HG03175 (cell line): ENCODE measurements around the gene CTTNBP2.

Experiments used
- ATAC-seq: cut with Tn5 transposase; IDR thresholded peaks from one replicate; pipeline ENCODE4 v1.9.1; 2021; ENCODE audit warnings: mild to moderate bottlenecking, moderate library complexity; ENCODE audit not compliant: unreplicated experiment

CTTNBP2 gene

DNA sequence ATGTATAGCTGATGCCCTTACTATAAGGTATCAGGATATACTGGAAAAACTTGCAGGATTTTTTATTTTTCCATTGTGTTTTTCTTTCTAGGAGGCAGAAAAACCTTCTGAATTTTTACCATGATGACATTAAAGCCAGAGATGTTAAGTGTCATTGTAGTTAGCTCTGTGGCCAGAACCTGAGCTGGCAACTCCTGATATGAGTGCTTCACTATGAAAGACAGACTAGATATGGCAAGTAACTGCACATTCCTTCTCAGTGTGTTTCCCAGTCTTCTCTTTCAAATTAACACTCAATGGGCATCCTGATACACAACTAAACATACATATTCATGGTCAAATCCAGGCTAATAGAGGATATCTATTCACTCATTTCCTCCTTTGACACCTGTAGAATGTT, 166.2 kb downstream of the CTTNBP2 start:
- no peak for ATAC-seq

DNA sequence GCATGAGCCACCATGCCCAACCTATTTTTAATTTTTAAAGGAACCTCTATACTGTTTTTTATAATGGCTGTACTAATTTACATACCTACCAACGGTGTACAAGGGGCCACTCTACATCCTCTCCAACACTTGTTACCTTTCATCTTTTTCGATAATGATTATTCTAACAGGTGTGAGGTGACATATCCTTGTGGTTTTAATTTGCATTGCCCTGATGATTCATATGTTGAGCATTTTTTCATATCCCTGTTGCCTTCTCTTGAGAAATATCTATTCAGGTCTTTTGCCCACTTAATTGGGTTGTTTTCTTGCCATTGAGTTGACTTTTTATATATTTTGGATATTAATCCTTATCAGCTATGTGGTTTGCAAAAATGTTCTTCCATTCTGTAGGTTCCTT, 167.0 kb downstream of the CTTNBP2 start:
- ATAC-seq, result no peak

GRCh38 chr7:117705630-117706029, 167.6 kb downstream of the CTTNBP2 start:
- no peak for ATAC-seq

GRCh38 chr7:117704063-117704462, 169.2 kb downstream of the CTTNBP2 start:
- no peak for ATAC-seq

DNA sequence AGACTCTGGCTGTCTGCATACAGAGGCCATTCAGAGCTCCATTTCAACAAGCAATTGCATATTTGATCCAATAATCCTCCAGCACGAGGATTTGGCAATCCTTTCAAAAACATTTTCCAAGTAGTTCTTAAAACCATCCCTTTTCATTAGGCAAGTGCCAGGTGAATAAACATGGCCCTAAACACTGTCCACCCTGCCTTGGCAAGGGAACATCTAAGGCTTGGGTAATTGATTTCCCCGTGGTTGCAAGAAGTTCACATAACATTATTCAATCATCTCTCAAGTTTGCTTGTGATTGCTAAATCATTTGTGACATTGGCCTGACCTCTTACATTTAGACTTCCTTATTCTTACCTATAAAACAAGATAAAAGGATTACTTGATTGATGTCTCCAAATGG, 175.2 kb downstream of the CTTNBP2 start:
- no peak for ATAC-seq

DNA sequence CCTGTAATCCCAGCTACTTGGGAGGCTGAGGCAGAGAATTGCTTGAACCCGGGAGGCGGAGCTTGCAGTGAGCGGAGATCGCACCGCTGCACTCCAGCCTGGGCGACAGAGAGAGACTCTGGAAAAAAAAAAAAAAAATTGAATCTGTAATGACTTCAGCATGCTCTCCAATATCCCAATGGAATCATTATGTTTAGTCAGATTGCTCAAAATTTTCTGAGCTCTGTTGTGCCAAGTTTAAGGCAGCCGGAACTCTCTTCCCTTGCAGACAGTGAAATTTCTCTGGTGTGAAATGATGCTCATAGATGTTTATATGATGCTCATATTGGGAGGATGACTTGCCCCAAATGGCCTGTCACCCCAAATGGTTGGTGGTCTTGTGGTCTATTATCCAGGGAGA, 180.9 kb downstream of the CTTNBP2 start:
- no peak for ATAC-seq

DNA sequence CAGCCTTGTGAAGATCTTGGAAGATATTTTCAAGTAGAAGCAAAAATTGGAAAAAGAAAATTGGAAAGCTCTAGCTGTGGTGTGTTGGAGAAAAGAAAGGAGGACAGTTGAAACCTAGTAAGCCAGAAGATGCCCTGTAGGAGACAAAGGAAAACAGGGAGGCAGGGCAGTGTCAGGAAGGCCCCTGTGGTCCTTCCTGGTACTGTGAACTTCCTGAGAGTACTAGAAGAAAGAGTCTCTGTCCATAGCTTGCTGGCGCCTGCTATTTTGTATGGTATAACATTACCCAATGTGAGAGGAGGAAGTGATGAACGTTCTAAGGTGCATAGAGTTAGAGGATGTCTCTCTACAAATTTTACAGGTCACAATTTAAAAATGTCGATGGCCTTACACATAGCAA, 183.1 kb downstream of the CTTNBP2 start:
- no peak for ATAC-seq

DNA sequence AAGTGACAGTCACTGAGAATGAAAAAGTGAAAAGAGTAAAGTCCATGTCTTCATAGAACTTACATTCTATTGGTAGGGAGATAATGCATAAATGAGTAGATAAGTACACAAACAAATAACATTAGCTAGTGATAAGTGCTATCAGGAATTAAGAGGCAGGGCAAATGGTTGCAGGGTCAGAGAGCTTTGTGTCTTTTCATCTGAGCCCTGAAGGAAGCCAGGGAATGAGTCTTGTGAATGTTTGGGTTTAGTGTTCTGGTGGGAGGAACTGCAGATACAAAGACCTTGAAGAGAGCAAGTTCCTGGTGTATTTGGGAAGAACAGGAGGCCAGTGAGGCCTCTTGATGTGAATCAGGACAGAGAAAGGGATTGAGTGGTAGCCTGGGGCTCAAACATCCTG, 183.8 kb downstream of the CTTNBP2 start:
- ATAC-seq, result no peak

DNA sequence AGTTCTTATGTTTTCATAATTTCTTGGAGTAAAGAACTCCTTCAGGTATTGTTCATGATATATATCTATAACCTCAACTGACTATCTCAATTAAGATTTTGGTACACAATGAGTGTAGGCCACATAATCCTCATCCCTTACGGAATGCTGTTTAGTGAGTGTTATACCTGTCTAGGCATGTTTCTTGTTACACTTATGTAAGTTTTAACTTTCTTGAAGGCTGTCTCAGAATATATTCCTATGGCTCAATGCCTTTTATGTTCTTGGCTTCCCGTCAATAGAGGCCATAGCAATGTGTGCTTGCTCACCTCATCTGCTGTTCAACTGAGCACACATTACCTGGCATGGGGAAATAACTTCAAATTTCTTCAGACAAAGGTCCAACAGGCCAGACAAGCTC, 185.1 kb downstream of the CTTNBP2 start:
- ATAC-seq, result no peak

DNA sequence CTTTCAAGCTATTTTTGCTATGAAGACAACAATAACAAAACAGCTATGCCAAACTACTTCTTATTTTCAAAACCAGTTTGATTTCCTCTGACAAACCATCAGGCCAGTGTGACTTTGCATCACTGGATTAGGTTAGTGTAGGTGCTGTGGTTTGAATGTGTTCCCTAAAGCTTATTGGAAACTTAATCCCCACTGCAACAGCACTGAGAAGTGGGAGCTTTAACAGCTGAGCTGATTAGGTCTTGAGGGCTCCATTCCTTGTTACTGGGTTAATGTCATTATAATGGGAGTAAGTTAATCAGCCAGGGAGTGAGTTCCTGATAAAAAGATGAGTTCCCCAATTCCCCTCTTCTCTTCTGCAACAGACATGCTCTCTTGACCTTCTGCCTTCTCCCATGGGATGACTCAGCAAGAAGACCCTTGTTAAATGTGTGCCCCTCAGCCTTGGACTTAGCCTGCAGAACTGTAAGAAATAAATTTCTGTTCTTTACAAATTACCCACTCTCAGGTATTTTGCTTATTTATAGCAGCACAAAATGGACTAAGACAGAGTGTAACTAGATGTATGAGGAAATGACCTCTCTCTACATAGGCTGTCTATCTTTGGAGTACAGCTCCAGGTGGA, 186.8 kb downstream of the CTTNBP2 start:
- ATAC-seq, result no peak

DNA sequence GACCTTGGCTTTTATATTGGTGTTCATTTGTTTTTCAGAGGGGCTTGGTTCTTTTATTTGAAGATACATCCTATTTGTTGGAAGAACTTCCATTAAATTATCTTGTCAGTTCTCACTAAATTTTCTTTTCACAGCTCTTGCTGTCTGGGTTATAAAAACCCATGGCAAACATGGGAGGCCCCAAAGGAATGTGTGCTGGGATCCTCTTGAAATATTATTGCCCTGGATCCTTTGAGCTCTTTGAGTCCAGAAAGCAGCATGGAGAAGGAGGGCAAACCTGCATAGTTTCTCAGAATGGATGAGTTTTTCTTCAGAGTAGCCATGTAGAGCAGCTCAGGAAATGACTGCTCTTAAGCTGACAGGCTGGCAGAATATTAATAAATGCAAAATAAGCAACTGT, 187.4 kb downstream of the CTTNBP2 start:
- ATAC-seq, result no peak

DNA sequence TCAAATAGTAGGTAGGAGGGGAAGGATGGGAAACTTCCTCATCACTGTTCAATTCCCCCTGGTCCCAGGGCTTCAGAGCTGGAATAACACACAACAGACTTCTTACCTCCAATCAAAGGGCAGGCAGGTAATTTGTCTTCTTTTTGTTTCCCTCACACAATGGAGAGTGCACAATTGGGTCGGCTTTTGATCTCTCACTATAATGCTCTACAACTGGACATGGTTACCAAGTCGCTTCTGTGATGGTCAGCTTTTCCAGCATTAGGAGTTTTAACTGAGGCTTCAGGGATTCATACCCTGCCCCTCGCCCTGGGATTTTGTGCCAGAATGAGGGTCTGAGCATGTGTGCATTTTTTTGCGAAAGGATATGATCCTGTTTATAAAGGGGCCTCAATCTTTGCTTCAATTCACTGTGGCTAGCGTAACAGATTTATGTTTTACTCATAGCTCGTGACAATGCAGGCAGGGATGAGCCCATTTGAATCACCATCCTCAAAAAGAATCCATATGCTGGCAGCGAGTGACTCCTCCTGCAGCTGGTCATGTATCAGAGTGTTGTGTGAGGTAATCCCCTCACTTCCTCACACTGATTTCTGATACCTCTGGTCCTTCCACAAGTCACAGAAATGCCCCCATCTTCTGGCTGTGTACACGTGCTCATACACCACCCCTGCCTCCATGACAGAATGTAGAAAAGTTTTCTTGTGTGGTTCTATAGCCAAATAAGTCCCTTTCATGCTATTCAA, 189.6 kb downstream of the CTTNBP2 start:
- no peak for ATAC-seq

DNA sequence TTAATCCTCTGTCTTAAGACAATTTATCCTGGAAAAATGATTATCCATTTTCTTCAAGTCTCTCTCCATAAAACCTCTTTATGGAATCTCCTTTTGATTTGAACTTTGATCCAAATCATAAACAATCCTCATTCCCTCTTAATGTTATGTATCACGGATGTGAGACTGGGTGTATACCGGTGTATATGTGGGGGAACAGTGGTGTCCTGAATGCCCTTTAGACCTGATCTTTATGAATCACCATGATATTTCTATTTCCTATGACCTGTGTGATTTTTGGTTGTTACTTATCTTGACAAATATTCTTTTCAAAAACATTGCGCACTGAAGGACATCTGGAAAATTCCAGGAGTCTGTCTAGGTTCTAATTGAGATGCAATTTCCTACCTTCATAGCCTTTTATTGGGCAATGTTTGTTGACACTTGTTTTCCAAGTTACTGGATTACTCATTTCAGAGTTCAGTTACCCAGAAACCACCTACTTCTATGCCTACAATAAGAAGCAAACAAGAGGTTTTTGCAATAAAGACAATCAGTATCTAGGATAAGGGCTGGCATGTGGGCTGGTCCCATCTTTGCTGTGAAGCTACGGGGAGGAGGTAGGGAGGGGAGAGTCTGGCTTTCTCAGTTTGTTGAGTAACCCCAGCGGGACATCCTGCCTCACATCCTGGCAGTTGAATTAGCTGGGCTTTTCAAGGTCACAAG, 190.4 kb downstream of the CTTNBP2 start:
- ATAC-seq, result no peak

- ATAC-seq, result no peak
These were observed 194.1 kb downstream of the CTTNBP2 start for GRCh38 chr7:117679120-117679519.

- no peak for ATAC-seq
These were observed 197.5 kb downstream of the CTTNBP2 start for GRCh38 chr7:117675497-117676435.

DNA sequence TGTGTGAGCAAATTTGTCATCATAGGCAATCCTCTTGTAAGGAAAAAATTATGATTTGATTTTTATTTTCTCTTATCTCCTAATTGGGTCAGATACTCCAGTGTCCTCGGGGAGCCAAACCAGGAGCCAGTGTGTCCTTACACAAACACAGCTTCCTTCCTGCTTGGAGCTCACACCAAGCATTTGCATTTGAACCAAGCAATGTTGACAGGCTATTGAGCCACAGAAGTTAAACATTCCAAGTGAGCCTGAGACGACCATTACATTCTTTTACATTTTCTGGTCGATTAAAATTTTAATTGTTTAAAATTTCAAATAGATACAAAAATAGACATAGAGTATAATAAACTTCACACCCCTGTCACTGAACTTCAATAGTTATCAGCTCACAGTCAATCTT, 198.6 kb downstream of the CTTNBP2 start:
- no peak for ATAC-seq

DNA sequence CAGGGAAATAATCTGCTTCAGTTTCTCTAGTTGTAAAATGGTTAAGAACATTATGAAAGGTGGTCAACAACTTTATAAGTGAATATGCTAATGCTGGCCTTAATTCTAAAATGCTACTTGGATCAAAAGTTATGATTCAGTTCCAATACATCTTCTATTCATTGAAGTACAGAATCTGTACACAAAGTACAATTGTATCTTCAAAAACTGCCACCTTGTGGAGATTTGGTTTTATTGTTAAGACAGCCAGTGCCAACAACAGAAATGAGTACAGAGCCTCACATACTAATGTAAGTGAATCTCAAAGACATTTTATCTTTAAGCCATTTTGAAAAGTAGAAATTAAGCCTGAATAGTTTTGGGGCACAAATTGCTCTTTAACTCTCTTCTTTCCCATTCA, 199.4 kb downstream of the CTTNBP2 start:
- ATAC-seq, result peak; percentile 51

GRCh38 chr7:117673367-117673766, 199.9 kb downstream of the CTTNBP2 start:
- no peak for ATAC-seq

DNA sequence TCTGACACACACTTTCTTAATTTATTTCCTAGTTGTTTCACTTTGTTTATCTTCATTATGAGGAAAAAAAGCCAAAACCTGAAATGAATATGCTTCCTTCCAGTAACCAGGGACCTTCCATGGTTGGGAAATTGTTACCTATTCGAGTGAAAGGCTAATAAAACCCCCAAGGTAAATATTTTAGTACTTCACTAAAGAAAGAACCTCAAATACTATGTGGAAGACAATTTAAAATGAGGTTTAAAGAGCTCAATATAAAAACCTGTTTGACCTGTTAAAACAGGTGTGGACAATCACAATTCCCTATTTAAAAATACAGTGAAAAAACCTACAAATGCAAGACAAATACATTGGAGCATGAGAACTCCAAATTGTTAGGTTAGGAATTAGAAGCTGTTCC, 200.8 kb downstream of the CTTNBP2 start:
- ATAC-seq, result no peak

- ATAC-seq, result no peak
These were observed 203.4 kb downstream of the CTTNBP2 start for GRCh38 chr7:117669818-117670217.

DNA sequence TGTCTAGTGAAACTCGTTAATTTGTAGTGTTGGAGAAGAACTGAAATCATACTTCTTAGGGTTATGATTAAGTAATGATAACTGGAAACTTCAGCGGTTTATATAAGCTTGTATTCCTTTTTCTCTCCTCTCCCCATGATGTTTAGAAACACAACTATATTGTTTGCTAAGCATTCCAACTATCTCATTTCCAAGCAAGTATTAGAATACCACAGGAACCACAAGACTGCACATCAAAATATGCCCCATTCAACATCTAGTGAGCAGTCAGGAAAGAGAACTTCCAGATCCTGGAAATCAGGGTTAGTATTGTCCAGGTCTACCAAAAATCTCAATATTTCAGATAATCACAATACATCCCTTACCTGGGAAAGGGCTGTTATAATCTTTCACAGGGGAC, 205.8 kb downstream of the CTTNBP2 start:
- ATAC-seq, result no peak
